Daoy (cell line): ENCODE measurements around the gene NOP56. TPM values are rescaled to one million over a fixed set of nuclear protein-coding genes. Genes with fewer than 3 reads are reported as not detected.

Experiments
- DNase-seq: peaks from one replicate; pipeline ENCODE4 v3.0.0-alpha.2; 2015; ENCODE audit warnings: low read depth
- total RNA-seq: library from RNA; depleted of rRNA; stranded (reverse); fragments of >200 nt; shearing (Covaris generic); gene quantifications from 2 replicates; pipeline ENCODE4 v1.2.3, GENCODE V29; 2014; rRNA removed

The NOP56 gene
- total RNA-seq, 1 experiment from 2014 or later, result 340 TPM

DNA sequence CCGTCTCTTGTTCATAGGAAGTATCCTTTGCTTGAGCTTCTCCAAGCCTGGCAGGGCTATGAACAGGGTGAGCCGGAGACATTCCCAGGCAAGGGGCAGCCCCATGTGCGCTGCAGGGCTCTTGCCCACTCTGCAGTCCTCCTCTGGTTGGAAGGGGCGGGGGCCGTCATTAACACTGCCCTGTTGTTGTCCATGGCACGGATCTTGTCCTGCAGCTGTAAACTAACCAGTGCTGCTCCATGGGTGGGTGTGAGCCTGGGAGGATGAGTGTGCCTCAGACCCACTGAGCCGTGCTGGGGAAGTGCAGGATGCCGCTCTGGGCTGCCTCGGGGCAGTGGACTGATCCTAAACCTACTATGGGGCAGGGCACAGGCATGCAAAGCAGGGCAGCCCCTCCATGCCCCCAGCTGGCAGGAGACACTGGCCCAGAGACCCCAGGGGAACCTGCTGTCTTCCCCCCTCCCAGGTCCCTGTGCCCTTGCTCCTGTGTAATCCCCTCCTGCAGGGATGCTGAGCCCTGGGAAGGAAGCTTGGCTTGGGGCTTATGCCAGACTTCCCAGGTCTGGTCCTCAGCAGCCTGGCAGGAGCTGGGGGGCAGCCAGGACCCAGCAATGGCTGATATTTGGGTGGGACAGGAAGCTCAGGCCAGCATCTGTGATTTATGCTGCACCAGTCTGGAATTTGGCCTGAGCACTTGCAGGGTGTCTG, 48.6 kb downstream of the NOP56 start:
- no peak for DNase-seq

DNA sequence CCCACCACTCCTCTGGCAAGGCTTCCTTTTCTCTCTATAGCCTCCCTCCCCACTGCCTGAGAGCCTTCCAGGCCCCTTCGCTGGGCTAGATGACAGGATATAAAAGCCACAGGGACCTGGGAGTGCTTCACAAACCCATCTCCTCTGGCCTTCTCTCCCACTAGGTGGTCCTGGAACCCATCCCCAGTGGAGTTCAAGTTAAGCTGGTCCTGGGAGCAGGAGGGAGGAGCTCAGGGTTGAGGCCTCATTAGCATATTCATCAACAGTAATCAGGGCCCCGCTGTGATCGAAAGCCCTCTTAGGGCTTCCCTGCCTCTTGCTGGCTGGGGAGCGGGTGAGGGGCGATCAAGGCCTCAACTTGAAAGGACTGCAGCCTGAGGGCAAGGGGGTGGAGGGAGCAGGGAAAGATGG, 49.2 kb downstream of the NOP56 start:
- no peak for DNase-seq

DNA sequence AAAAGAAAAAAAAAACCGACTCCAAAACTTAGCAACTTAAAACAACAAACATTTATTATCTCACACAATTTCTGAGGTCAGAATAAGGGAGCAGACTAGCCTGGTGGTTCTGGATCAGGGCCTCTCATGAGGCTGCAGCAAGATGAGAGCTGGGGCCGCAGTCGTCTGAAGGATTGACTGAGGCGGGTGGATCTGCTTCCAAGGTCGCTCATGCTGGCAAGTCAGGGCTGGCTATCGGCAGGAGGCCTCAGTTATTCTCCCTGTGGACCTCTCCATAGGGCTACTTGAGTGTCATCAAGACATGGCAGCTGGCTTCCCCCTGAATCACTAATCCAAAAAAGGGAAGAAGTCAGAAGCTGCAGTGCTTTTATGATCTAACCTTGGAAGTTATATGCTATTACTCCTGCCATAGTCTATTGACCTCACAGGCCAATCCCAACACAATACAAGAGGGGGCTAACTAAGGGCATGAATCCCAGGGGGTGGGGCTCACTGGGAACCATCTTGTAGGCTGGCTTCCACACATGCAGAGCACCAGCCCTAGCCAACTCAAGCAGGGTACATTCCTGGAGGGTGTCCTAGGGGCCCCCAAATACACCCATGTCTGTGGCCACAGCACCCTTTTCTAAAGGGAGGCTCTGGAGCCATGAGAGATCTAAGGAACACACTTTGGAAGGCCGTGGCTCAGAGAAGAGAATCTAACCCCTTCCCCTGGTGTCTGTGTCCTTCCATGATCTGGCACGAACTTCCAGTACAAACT, 51.5 kb downstream of the NOP56 start:
- DNase-seq, result no peak

DNA sequence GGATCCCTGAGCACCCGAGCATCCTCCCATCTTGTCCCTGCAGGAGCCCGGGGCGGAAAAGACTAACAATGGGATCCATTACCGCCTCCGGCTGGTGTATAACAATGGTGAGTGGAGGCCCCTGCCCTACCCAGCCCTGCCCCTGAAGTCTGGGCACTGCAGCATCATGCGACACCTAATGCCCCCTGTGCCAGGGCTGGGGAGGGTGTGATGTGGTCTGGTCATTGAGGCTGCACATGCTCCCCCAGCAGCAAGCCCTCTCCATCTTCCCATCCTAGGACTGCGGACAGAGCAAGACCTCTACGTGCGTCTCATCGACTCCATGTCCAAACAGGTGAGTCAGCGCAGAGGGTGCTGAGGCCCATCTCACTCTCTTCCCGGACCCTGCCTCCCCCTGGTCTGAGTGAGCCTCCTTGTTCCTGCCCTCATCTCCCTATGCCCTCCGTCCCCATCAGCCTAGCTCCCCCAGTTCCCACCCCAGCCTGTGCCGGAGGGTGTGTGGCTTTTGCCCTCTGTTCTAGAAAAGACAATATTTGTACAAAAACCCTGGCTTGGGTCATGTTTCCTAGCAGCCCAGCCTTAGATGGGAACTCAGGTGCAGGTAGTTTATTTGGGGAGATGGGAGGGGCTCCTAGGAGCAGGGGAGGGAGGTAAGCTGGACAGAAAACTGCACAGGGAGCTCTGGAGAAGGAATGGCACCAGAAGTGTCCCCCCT, 53.7 kb downstream of the NOP56 start:
- no peak for DNase-seq

DNA sequence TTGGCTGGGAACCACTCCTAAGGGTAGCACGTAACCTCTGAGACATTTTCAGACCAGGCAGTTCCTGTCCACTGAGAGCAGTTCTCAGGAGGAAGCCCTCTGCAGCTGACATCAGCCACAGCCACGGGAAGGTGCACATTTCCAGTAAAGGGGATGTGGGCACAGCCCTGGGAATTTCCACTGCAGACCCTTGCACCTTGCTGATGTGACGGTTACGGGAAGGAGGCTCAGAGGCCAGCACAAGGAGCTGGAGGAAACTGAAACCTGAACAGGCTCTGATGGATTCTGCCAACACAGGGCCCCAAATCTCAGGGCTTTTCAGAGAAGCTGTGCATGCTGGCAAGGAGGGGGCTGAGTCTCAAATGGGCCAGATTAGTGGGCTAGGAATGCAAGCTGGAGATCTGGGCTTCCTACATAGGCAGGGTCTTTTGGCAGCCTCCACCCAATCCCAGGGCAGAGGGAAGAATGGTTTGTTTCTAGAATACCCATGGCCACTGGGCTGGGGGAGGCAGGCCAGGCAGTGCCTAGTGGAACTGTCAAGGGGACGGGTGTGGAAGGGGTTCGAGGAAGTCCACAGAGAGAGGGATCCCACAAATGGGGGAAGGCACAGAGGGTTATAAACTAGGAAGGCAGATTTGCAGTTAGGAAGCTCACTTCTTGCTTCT, 54.4 kb downstream of the NOP56 start:
- no peak for DNase-seq

DNA sequence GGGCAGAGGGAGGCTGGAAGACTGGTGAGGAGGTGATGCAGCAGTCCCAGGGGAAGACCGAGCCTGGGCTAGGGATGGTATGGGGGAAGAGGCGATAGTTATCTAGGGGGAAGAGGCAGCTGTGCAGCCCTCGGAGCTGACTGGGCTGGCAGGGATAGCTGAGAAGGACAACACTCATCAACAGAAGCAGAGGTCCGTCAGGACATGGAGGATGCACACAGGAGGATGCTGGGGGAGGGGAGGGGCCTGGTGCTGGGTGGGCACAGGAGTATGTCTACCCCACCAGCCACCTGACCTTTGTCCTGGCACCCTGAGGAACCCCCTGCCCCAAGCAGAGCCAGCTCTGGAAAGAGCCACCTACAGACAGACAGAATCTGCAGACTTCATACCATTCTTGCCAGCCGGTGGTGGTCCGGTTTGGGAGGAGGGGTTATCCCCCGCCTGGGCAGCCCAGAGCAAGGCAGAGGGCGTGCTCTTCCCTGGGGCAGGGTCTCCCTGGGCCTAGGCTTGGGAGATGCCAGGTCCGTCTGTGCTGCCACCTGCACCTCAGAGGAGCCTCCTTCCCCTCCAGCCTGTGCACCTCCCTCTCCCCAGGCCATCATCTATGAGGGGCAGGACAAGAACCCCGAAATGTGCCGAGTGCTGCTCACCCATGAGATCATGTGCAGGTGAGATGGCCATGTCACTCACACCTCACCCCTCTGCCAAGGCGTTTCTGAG, 55.1 kb downstream of the NOP56 start:
- no peak for DNase-seq

Other genes starting within 250 kb of the NOP56 start
- 924 and 967 TPM in 2 replicates for gene SNRPB, start 181.8 kb upstream of the NOP56 start, total RNA-seq
- gene ZNF343, start 143.7 kb upstream of the NOP56 start, total RNA-seq, result 10.5 and 13.8 TPM in 2 replicates
- gene TMC2, start 116.1 kb upstream of the NOP56 start, total RNA-seq, result not detected in 2 replicates
- gene IDH3B, start 11.6 kb downstream of the NOP56 start, total RNA-seq, result 181 and 228 TPM in 2 replicates
- 0.12 and 0.40 TPM in 2 replicates for gene EBF4, start 40.1 kb downstream of the NOP56 start, total RNA-seq
- gene CPXM1, start 148.0 kb downstream of the NOP56 start, total RNA-seq, result 2.0 and 2.7 TPM in 2 replicates
- gene C20orf141, start 162.4 kb downstream of the NOP56 start, total RNA-seq, result not detected in 2 replicates
- gene TMEM239, start 163.7 kb downstream of the NOP56 start, total RNA-seq, result not detected in 2 replicates
- 13.9 and 15.9 TPM in 2 replicates for gene PCED1A, start 188.0 kb downstream of the NOP56 start, total RNA-seq
- gene VPS16, start 188.1 kb downstream of the NOP56 start, total RNA-seq, result 29.8 and 30.9 TPM in 2 replicates
- gene PTPRA, start 220.8 kb downstream of the NOP56 start, total RNA-seq, result 11.0 and 12.2 TPM in 2 replicates